ENCODE measurements around the gene GOLT1A. TPM values are rescaled to one million over a fixed set of nuclear protein-coding genes. Genes with fewer than 3 reads are reported as not detected.

The GOLT1A gene
- total RNA-seq, 1 experiment from 2014 or later, result 0.49 TPM

GRCh38 chr1:204149107-204149506 lies 64.7 kb downstream of the GOLT1A start:
- in situ Hi-C loops (cut with HindIII; ENCODE audit: low pct_unique_long_range_greater_than_20kb, low sequenced_read_pairs) (loop anchor here (25.0 kb wide), 1 partner anchor 287 kb away; the partner anchor contains the start of gene SNRPE), intact Hi-C loops (cut with micrococcal nuclease; ENCODE audit: unreplicated experiment) (no loop called here)
- BruUV-seq (replicated peaks), result no TSS peak
- POLR2A ChIA-PET, result interaction anchor here (0.6 kb wide), 1 partner anchor 338 kb away, joined by 3 read pairs; no protein-coding TSS in a partner anchor
- Histone ChIP-seq H3K27me3 (ENCODE audit: control insufficient read depth, insufficient read depth, low read length) (no peaks in the 10 kb centered on the region; the same call in 1 of the 2 replicates), H3K4me1 (ENCODE audit: control insufficient read depth, insufficient read depth, low read length) (no peaks in the 10 kb centered on the region), H3K27ac (ENCODE audit: low read length) (no peak overlapping the region), H3K9me3 (ENCODE audit: control insufficient read depth, insufficient read depth, low read depth, low read length) (no peaks in the 10 kb centered on the region), H3K4me3 (ENCODE audit: low read depth in 2 of 2, low read length in 2 of 2) (no peak overlapping the region), H3K36me3 (ENCODE audit: control insufficient read depth, insufficient read depth, low read length) (no peaks in the 10 kb centered on the region)
- CTCF ChIA-PET, result interaction anchor here (0.7 kb wide), 1 partner anchor 1139 kb away, joined by 4 read pairs; no protein-coding TSS in a partner anchor
- no peak for TF ChIP-seq TCF7L2 (IDR thresholded peaks at IDR 0.05; ENCODE audit: low read depth, low read length)
- TF ChIP-seq, protein P1, sequence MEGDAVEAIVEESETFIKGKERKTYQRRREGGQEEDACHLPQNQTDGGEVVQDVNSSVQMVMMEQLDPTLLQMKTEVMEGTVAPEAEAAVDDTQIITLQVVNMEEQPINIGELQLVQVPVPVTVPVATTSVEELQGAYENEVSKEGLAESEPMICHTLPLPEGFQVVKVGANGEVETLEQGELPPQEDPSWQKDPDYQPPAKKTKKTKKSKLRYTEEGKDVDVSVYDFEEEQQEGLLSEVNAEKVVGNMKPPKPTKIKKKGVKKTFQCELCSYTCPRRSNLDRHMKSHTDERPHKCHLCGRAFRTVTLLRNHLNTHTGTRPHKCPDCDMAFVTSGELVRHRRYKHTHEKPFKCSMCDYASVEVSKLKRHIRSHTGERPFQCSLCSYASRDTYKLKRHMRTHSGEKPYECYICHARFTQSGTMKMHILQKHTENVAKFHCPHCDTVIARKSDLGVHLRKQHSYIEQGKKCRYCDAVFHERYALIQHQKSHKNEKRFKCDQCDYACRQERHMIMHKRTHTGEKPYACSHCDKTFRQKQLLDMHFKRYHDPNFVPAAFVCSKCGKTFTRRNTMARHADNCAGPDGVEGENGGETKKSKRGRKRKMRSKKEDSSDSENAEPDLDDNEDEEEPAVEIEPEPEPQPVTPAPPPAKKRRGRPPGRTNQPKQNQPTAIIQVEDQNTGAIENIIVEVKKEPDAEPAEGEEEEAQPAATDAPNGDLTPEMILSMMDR (IDR thresholded peaks at IDR 0.05), result no peak
- TF ChIP-seq SIN3A (IDR thresholded peaks at IDR 0.05; ENCODE audit: borderline replicate concordance, insufficient read depth, low read depth, low read length), result no peak
- TF ChIP-seq POLR2AphosphoS5 (IDR thresholded peaks at IDR 0.05; ENCODE audit: low read depth, low read length), result no peak
- TF ChIP-seq, protein P2, sequence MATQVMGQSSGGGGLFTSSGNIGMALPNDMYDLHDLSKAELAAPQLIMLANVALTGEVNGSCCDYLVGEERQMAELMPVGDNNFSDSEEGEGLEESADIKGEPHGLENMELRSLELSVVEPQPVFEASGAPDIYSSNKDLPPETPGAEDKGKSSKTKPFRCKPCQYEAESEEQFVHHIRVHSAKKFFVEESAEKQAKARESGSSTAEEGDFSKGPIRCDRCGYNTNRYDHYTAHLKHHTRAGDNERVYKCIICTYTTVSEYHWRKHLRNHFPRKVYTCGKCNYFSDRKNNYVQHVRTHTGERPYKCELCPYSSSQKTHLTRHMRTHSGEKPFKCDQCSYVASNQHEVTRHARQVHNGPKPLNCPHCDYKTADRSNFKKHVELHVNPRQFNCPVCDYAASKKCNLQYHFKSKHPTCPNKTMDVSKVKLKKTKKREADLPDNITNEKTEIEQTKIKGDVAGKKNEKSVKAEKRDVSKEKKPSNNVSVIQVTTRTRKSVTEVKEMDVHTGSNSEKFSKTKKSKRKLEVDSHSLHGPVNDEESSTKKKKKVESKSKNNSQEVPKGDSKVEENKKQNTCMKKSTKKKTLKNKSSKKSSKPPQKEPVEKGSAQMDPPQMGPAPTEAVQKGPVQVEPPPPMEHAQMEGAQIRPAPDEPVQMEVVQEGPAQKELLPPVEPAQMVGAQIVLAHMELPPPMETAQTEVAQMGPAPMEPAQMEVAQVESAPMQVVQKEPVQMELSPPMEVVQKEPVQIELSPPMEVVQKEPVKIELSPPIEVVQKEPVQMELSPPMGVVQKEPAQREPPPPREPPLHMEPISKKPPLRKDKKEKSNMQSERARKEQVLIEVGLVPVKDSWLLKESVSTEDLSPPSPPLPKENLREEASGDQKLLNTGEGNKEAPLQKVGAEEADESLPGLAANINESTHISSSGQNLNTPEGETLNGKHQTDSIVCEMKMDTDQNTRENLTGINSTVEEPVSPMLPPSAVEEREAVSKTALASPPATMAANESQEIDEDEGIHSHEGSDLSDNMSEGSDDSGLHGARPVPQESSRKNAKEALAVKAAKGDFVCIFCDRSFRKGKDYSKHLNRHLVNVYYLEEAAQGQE (IDR thresholded peaks at IDR 0.05; ENCODE audit: insufficient read depth in 1 of 2, low read depth in 2 of 2, low read length in 1 of 2), result no peak
- DNase-seq (ENCODE audit: low read depth, low spot score) (no peak), ATAC-seq (no peak)

Other genes with a start within 250 kb of the GOLT1A start
- 53.0 TPM for gene SOX13, start 140.9 kb downstream of the GOLT1A start, total RNA-seq (2021; ENCODE audit: unreplicated experiment)
- gene ETNK2, start 61.9 kb downstream of the GOLT1A start, total RNA-seq (2021; ENCODE audit: unreplicated experiment), result 6.7 TPM
- not detected for gene REN, start 47.7 kb downstream of the GOLT1A start, total RNA-seq (2021; ENCODE audit: unreplicated experiment)
- gene KISS1, start 17.5 kb downstream of the GOLT1A start, total RNA-seq (2021; ENCODE audit: unreplicated experiment), result not detected
- gene PLEKHA6, start 145.9 kb upstream of the GOLT1A start, total RNA-seq (2021; ENCODE audit: unreplicated experiment), result 5.5 TPM
- gene PPP1R15B, start 197.8 kb upstream of the GOLT1A start, total RNA-seq (2021; ENCODE audit: unreplicated experiment), result 51.1 TPM